Inferior parietal cortex (tissue), 1 donor: ENCODE data around the gene CACNA2D2.

ENCODE experiments used
- DNase-seq: peaks from one replicate; pipeline ENCODE4 v3.0.0-alpha.2; 2016; ENCODE audit errors: extremely low spot score

The CACNA2D2 gene

GRCh38 chr3:50502225-50502583 is 1.2 kb downstream of the CACNA2D2 start:
- DNase-seq, result no peak

GRCh38 chr3:50495609-50496423 is 7.6 kb downstream of the CACNA2D2 start:
- DNase-seq, result no peak

GRCh38 chr3:50494126-50494525 is 9.3 kb downstream of the CACNA2D2 start:
- no peak for DNase-seq

- DNase-seq, result no peak
These were observed 9.8 kb downstream of the CACNA2D2 start for GRCh38 chr3:50493623-50494022.

GRCh38 chr3:50493086-50493485 is 10.3 kb downstream of the CACNA2D2 start:
- no peak for DNase-seq

GRCh38 chr3:50491023-50491422 is 12.4 kb downstream of the CACNA2D2 start:
- no peak for DNase-seq

GRCh38 chr3:50490424-50490823 is 13.0 kb downstream of the CACNA2D2 start:
- DNase-seq, result no peak

- no peak for DNase-seq
These were observed 16.3 kb downstream of the CACNA2D2 start for GRCh38 chr3:50487181-50487580.

- no peak for DNase-seq
These were observed 17.1 kb downstream of the CACNA2D2 start for GRCh38 chr3:50486219-50486888.

- DNase-seq, result no peak
These were observed 18.7 kb downstream of the CACNA2D2 start for GRCh38 chr3:50484722-50485121.

- no peak for DNase-seq
These were observed 20.1 kb downstream of the CACNA2D2 start for GRCh38 chr3:50483374-50483773.

- no peak for DNase-seq
These were observed 21.4 kb downstream of the CACNA2D2 start for GRCh38 chr3:50481992-50482391.

- no peak for DNase-seq
These were observed 23.0 kb downstream of the CACNA2D2 start for GRCh38 chr3:50480471-50480870.

GRCh38 chr3:50479523-50479922 is 23.9 kb downstream of the CACNA2D2 start:
- no peak for DNase-seq

- DNase-seq, result no peak
These were observed 24.7 kb downstream of the CACNA2D2 start for GRCh38 chr3:50478671-50479260.

- no peak for DNase-seq
These were observed 25.4 kb downstream of the CACNA2D2 start for GRCh38 chr3:50478051-50478450.

- DNase-seq, result no peak
These were observed 28.1 kb downstream of the CACNA2D2 start for GRCh38 chr3:50475348-50475747.

GRCh38 chr3:50474717-50475116 is 28.7 kb downstream of the CACNA2D2 start:
- DNase-seq, result no peak

- DNase-seq, result no peak
These were observed 29.7 kb downstream of the CACNA2D2 start for GRCh38 chr3:50473768-50474167.

GRCh38 chr3:50472958-50473357 is 30.5 kb downstream of the CACNA2D2 start:
- DNase-seq, result no peak

GRCh38 chr3:50470658-50471057 is 32.8 kb downstream of the CACNA2D2 start:
- DNase-seq, result no peak

GRCh38 chr3:50467919-50468318 is 35.5 kb downstream of the CACNA2D2 start:
- DNase-seq, result no peak

- no peak for DNase-seq
These were observed 37.3 kb downstream of the CACNA2D2 start for GRCh38 chr3:50466177-50466576.
